HEK293 (cell line): ENCODE measurements around the gene ATXN2.

ENCODE experiments used
- CTCF ChIA-PET: fragments of 350-600 bp; formaldehyde crosslinking; extraction: SDS; loops from one replicate; lab custom pipeline; 2021; ENCODE audit warnings: antibody characterized with exemption; lab: Yijun Ruan, JAX
- POLR2A ChIA-PET: fragments of 300-600 bp; formaldehyde crosslinking; extraction: SDS; loops from one replicate; lab custom pipeline; 2020; ENCODE audit warnings: antibody characterized with exemption, inconsistent platforms; lab: Yijun Ruan, JAX
- H3K27ac ChIP-seq: fragments of 200-500 bp; sonication (Bioruptor generic); 2 replicates; pipeline ENCODE4 v1.5.1; 2014; ENCODE audit warnings: low read depth, low read length, control low read depth, inconsistent platforms; ENCODE audit errors: extremely low read depth
- H3K36me3 ChIP-seq, 2 experiments: fragments of 200-500 bp in 1 of 2; sonication (Bioruptor generic) in 1 of 2; 1 replicate in 1 of 2; 2 replicates in 1 of 2; pipeline ENCODE4 v1.5.1; 2014 to 2017; ENCODE audit warnings: inconsistent platforms in 2 of 2, low read length in 2 of 2; ENCODE audit not compliant: control insufficient read depth in 2 of 2, insufficient read depth in 1 of 2
- H3K4me1 ChIP-seq: fragments of 200-500 bp; sonication (Bioruptor generic); 2 replicates; pipeline ENCODE4 v1.5.1; 2014; ENCODE audit warnings: mild to moderate bottlenecking, low read length, inconsistent platforms; ENCODE audit not compliant: control insufficient read depth, insufficient read depth
- H3K4me3 ChIP-seq: 2 replicates; pipeline ENCODE4 v1.5.1; 2011; ENCODE audit warnings: low read depth, mild to moderate bottlenecking, control low read depth, low read length, moderate library complexity
- H3K9me3 ChIP-seq: fragments of 200-500 bp; sonication (Bioruptor generic); 2 replicates; pipeline ENCODE4 v1.5.1; 2014; ENCODE audit warnings: low read depth, low read length, inconsistent platforms; ENCODE audit not compliant: control insufficient read depth, insufficient read depth
- ELK4 ChIP-seq: IDR thresholded peaks from 2 replicates; pipeline ENCODE4 v1.6.1; 2011; ENCODE audit warnings: mild to moderate bottlenecking, low read depth, low read length, borderline replicate concordance
- GLI2 ChIP-seq: fragments of 450-650 bp; formaldehyde crosslinking; IDR thresholded peaks from 2 replicates; pipeline ENCODE4; 2017; ENCODE audit warnings: missing biosample characterization, missing genetic modification characterization, low read depth, borderline replicate concordance
- HOXD13 ChIP-seq: sonication (generic); formaldehyde crosslinking; IDR thresholded peaks from 2 replicates; pipeline ENCODE4 v1.8.0; 2022; ENCODE audit warnings: missing genetic modification reagents, borderline replicate concordance
- KLF16 ChIP-seq: fragments of 450-650 bp; formaldehyde crosslinking; IDR thresholded peaks from 2 replicates; pipeline ENCODE4 v1.5.1; 2017; ENCODE audit warnings: missing biosample characterization, missing genetic modification characterization
- KLF7 ChIP-seq: fragments of 450-650 bp; formaldehyde crosslinking; IDR thresholded peaks from 2 replicates; pipeline ENCODE4 v1.5.1; 2016; ENCODE audit warnings: missing biosample characterization, missing genetic modification characterization, borderline replicate concordance
- MZF1 ChIP-seq: fragments of 450-650 bp; formaldehyde crosslinking; IDR thresholded peaks from 2 replicates; pipeline ENCODE4 v1.5.1; 2017; ENCODE audit warnings: missing biosample characterization, missing genetic modification characterization, borderline replicate concordance
- OVOL3 ChIP-seq: fragments of 450-650 bp; formaldehyde crosslinking; IDR thresholded peaks from 2 replicates; pipeline ENCODE4 v1.5.1; 2016; ENCODE audit warnings: missing biosample characterization, missing genetic modification characterization
- RBAK ChIP-seq: fragments of 450-650 bp; formaldehyde crosslinking; IDR thresholded peaks from 2 replicates; pipeline ENCODE4 v1.5.1; 2016; ENCODE audit warnings: missing biosample characterization, missing genetic modification characterization
- SCRT1 ChIP-seq: fragments of 450-650 bp; formaldehyde crosslinking; IDR thresholded peaks from 2 replicates; pipeline ENCODE4 v1.5.1; 2016; ENCODE audit warnings: missing biosample characterization, missing genetic modification characterization, borderline replicate concordance
- SCRT2 ChIP-seq: fragments of 450-650 bp; formaldehyde crosslinking; IDR thresholded peaks from 2 replicates; pipeline ENCODE4 v1.5.1; 2016; ENCODE audit warnings: missing biosample characterization, missing genetic modification characterization
- WT1 ChIP-seq: fragments of 450-650 bp; formaldehyde crosslinking; IDR thresholded peaks from 2 replicates; pipeline ENCODE4 v1.5.1; 2016; ENCODE audit warnings: missing biosample characterization, missing genetic modification characterization
- ZBTB20 ChIP-seq: fragments of 450-650 bp; formaldehyde crosslinking; IDR thresholded peaks from 2 replicates; pipeline ENCODE4 v1.5.1; 2016; ENCODE audit warnings: missing biosample characterization, missing genetic modification characterization
- ZEB2 ChIP-seq: fragments of 450-650 bp; formaldehyde crosslinking; IDR thresholded peaks from 2 replicates; pipeline ENCODE4 v1.5.1; 2016; ENCODE audit warnings: missing biosample characterization, missing genetic modification characterization
- ZFP3 ChIP-seq: fragments of 450-650 bp; formaldehyde crosslinking; IDR thresholded peaks from 2 replicates; pipeline ENCODE4 v1.5.1; 2016; ENCODE audit warnings: low read depth, missing biosample characterization, missing genetic modification characterization
- ZNF114 ChIP-seq: fragments of 450-650 bp; formaldehyde crosslinking; IDR thresholded peaks from 2 replicates; pipeline ENCODE4 v1.5.0; 2017; ENCODE audit warnings: missing biosample characterization, missing genetic modification characterization
- ZNF169 ChIP-seq: fragments of 450-650 bp; formaldehyde crosslinking; IDR thresholded peaks from 2 replicates; pipeline ENCODE4 v1.5.1; 2016; ENCODE audit warnings: missing biosample characterization, missing genetic modification characterization
- ZNF175 ChIP-seq: fragments of 450-650 bp; formaldehyde crosslinking; IDR thresholded peaks from 2 replicates; pipeline ENCODE4 v1.5.1; 2016; ENCODE audit warnings: missing biosample characterization, missing genetic modification characterization
- ZNF184 ChIP-seq: fragments of 450-650 bp; IDR thresholded peaks from 2 replicates; pipeline ENCODE4 v1.5.1; 2018; ENCODE audit warnings: missing biosample characterization, mild to moderate bottlenecking, missing genetic modification characterization
- ZNF19 ChIP-seq: fragments of 450-650 bp; formaldehyde crosslinking; IDR thresholded peaks from 2 replicates; pipeline ENCODE4; 2016; ENCODE audit warnings: missing biosample characterization, missing genetic modification characterization, low read depth
- ZNF239 ChIP-seq: fragments of 450-650 bp; formaldehyde crosslinking; IDR thresholded peaks from 2 replicates; pipeline ENCODE4 v1.5.1; 2016; ENCODE audit warnings: missing biosample characterization, missing genetic modification characterization
- ZNF423 ChIP-seq: fragments of 450-650 bp; formaldehyde crosslinking; IDR thresholded peaks from 2 replicates; pipeline ENCODE4 v1.5.1; 2016; ENCODE audit warnings: missing biosample characterization, missing genetic modification characterization
- ZNF561 ChIP-seq: fragments of 450-650 bp; IDR thresholded peaks from 2 replicates; pipeline ENCODE4 v1.5.1; 2018; ENCODE audit warnings: missing biosample characterization, missing genetic modification characterization, borderline replicate concordance
- ZNF623 ChIP-seq: fragments of 450-650 bp; formaldehyde crosslinking; IDR thresholded peaks from 2 replicates; pipeline ENCODE4 v1.5.1; 2016; ENCODE audit warnings: missing biosample characterization, missing genetic modification characterization
- ZNF704 ChIP-seq: fragments of 450-650 bp; formaldehyde crosslinking; IDR thresholded peaks from 2 replicates; pipeline ENCODE4 v1.5.1; 2016; ENCODE audit warnings: missing biosample characterization, missing genetic modification characterization
- ZNF768 ChIP-seq: fragments of 450-650 bp; formaldehyde crosslinking; IDR thresholded peaks from 2 replicates; pipeline ENCODE4 v1.5.1; 2018; ENCODE audit warnings: missing biosample characterization, mild to moderate bottlenecking, missing genetic modification characterization
- ZNF776 ChIP-seq: fragments of 450-650 bp; formaldehyde crosslinking; IDR thresholded peaks from 2 replicates; pipeline ENCODE4 v1.5.0; 2017; ENCODE audit warnings: missing biosample characterization, missing genetic modification characterization, borderline replicate concordance
- ZSCAN23 ChIP-seq: fragments of 450-650 bp; formaldehyde crosslinking; IDR thresholded peaks from 2 replicates; pipeline ENCODE4 v1.5.1; 2016; ENCODE audit warnings: missing biosample characterization, missing genetic modification characterization
- TF ChIP-seq, protein P1 (sequence below): fragments of 450-650 bp; formaldehyde crosslinking; IDR thresholded peaks from 2 replicates; pipeline ENCODE4 v1.5.1; 2016; ENCODE audit warnings: missing biosample characterization, missing genetic modification characterization
- TF ChIP-seq, protein P2 (sequence below): fragments of 450-650 bp; formaldehyde crosslinking; IDR thresholded peaks from 2 replicates; pipeline ENCODE4 v1.5.1; 2016; ENCODE audit warnings: missing biosample characterization, missing genetic modification characterization
- TF ChIP-seq, protein P3 (sequence below): fragments of 450-650 bp; formaldehyde crosslinking; IDR thresholded peaks from 2 replicates; pipeline ENCODE4 v1.5.1; 2017; ENCODE audit warnings: missing biosample characterization, missing genetic modification characterization

ATXN2 gene

DNA sequence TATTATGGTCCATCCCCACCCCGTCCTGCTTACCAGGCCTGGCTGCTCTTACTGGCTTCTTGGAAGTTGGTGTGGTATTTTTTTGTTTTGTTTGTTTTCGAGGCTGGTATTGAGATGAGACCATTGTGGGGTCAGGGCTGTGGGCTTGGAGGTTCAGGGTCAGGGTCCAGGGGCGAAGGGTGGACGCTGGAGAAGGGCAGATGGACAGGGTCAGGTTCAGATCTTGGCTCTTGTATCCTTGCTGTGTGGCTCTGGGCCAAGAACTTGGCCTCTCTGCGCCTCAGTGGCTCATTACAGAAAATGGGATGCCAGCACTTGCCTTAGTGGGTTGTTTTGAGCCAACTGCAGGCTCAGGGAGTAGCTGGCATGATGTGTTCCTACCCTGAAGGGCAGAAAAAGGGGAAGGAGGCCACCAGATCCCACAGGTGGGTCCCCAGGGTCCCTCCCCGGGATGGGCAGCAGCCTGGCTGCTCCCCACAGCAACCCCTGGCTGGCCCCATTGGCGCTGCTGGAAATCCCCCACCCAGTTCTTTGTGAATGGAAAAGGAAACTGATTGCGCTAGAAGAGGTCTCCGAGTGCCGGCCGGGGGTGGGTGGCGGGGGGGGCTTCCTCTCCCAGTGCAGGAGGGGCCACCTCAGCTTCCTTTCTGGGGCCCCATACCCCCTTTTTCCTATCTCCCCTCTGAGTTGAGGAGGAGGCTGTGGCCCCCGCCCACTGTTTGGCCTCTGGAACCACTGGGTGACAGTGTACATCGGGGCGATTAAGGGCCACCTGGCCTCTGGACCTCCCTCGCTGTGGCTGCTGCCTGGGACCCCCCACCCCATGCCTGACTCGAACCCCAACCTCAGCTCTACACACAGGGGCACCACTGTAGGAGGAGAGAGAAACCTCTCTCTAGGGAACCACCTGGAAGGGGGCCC is 168.4 kb downstream of the ATXN2 start:
- Histone ChIP-seq H3K36me3 (no peaks in the 10 kb centered on the region), H3K4me3 (no peak overlapping the region), H3K4me1 (no peaks in the 10 kb centered on the region), H3K27ac (no peak overlapping the region), H3K9me3 (no peaks in the 10 kb centered on the region)
- ChIA-PET POLR2A (no interaction called here), CTCF (interaction anchor here (0.6 to 1.3 kb wide), 3 partner anchors 21 to 124 kb away, joined by 3 to 10 read pairs (median 3); no protein-coding TSS in a partner anchor)
- TF ChIP-seq, protein P1, sequence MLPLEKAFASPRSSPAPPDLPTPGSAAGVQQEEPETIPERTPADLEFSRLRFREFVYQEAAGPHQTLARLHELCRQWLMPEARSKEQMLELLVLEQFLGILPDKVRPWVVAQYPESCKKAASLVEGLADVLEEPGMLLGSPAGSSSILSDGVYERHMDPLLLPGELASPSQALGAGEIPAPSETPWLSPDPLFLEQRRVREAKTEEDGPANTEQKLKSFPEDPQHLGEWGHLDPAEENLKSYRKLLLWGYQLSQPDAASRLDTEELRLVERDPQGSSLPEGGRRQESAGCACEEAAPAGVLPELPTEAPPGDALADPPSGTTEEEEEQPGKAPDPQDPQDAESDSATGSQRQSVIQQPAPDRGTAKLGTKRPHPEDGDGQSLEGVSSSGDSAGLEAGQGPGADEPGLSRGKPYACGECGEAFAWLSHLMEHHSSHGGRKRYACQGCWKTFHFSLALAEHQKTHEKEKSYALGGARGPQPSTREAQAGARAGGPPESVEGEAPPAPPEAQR (tag by site-specific recombination) = no peak
- TF ChIP-seq SCRT1 (tag by site-specific recombination) = no peak
- peak; percentile 67; the same call in 1 of the 2 replicates for TF ChIP-seq ZNF768 (tag by site-specific recombination)
- no peak for TF ChIP-seq KLF16 (tag by site-specific recombination)
- no peak for TF ChIP-seq ZNF623 (tag by site-specific recombination)
- peak; percentile 40; the same call in 1 of the 2 replicates for TF ChIP-seq MZF1 (tag by site-specific recombination)
- no peak for TF ChIP-seq GLI2
- TF ChIP-seq SCRT2 (tag by site-specific recombination) = peak; percentile 27; the same call in 1 of the 2 replicates
- no peak for TF ChIP-seq ZNF169
- no peak for TF ChIP-seq ZNF114 (tag by site-specific recombination)
- TF ChIP-seq ZNF239 (tag by site-specific recombination) = no peak
- TF ChIP-seq OVOL3 = no peak
- TF ChIP-seq, protein P2, sequence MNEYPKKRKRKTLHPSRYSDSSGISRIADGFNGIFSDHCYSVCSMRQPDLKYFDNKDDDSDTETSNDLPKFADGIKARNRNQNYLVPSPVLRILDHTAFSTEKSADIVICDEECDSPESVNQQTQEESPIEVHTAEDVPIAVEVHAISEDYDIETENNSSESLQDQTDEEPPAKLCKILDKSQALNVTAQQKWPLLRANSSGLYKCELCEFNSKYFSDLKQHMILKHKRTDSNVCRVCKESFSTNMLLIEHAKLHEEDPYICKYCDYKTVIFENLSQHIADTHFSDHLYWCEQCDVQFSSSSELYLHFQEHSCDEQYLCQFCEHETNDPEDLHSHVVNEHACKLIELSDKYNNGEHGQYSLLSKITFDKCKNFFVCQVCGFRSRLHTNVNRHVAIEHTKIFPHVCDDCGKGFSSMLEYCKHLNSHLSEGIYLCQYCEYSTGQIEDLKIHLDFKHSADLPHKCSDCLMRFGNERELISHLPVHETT (tag by site-specific recombination) = no peak
- no peak for TF ChIP-seq ZNF184 (tag by site-specific recombination)
- no peak for TF ChIP-seq WT1 (tag by site-specific recombination)

DNA sequence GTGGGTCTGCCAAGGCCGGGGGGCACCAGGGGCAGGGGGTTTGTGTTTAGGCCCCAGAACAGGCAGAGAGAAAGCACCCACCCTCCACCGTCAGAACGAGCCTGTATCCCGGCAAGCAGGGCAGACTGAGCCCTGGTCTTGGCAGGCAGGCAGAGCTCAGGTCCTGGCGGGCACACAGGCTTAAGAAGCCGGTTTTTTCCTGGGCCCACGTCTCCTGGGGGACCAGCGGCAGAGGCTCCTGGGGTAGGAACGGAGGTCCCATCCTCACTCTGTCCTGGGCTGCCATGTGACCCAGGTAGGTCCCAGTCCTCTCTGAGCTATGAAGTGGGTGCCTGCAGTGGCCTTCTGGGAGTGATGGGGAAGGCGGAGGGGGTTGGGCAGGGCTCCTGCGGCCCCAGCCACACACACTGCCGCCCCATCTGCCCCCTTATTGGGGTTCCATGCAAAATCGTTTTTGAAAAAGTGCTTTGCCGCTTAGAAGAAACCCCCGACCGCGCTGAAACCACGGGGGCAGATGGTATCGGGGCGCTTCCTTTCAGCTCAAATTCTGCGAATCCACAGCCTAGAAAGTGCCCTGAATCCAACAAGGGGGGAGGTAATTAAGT is 169.2 kb downstream of the ATXN2 start:
- Histone ChIP-seq H3K4me3 (no peak overlapping the region), H3K4me1 (no peaks in the 10 kb centered on the region), H3K27ac (no peak overlapping the region), H3K36me3 (no peaks in the 10 kb centered on the region), H3K9me3 (no peaks in the 10 kb centered on the region)
- CTCF ChIA-PET = interaction anchor here (1.0 kb wide), 1 partner anchor 25 kb away, joined by 3 read pairs; no protein-coding TSS in a partner anchor
- POLR2A ChIA-PET = no interaction called here
- TF ChIP-seq HOXD13 (CRISPR knock-in tag) (no peak), ZNF19 (tag by site-specific recombination) (no peak), RBAK (no peak), ZSCAN23 (tag by site-specific recombination) (no peak), ZNF561 (tag by site-specific recombination) (no peak), ZNF776 (tag by site-specific recombination) (no peak), ZBTB20 (tag by site-specific recombination) (no peak), ZNF175 (tag by site-specific recombination) (no peak), ZNF704 (tag by site-specific recombination) (no peak), ZFP3 (tag by site-specific recombination) (no peak), ELK4 (no peak), ZEB2 (tag by site-specific recombination) (no peak), KLF7 (tag by site-specific recombination) (no peak), ZNF423 (tag by site-specific recombination) (no peak)
- TF ChIP-seq, protein P3, sequence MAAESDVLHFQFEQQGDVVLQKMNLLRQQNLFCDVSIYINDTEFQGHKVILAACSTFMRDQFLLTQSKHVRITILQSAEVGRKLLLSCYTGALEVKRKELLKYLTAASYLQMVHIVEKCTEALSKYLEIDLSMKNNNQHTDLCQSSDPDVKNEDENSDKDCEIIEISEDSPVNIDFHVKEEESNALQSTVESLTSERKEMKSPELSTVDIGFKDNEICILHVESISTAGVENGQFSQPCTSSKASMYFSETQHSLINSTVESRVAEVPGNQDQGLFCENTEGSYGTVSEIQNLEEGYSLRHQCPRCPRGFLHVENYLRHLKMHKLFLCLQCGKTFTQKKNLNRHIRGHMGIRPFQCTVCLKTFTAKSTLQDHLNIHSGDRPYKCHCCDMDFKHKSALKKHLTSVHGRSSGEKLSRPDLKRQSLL (tag by site-specific recombination) = no peak
